ENCODE data around the gene ZG16B.

Gene ZG16B

DNA sequence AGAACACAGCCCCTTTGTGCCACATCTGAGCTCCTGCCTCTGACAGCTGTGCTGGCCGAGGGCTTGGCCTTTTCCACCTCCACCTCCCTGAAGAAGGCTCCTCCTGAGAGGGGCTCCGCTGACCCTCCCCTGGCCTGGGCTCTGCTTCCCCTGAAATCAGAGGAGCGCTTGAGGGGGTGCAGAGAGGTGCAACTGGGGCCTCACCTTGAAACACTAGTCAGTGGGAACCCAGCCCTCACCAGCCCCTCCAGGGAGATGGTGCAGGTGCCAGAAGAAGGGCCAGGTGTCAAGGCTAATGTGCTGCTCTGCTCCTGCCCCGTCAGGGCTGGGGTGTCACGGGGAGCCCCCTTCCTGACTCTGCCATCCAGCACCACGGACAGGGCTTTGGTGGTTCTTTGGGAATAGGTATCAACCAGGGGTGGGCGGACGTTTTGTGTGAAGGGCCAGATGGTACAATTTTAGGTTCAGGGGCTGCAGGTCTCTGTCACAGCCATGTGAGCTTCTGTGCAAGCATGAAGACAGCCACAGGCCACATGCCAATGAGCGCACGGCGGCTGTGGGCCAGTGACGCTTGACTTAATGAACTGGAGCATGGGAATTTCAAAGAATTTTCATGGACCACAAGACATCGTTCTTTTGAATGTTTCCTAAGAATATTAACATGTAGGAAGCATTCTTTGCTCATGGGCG, 2.1 kb upstream of the ZG16B start:
- Mint-ChIP-seq H3K27me3 (peaks cover 74% of the 10 kb centered on the region), H3K27ac (no peak overlapping the region), H3K36me3 (no peaks in the 10 kb centered on the region), H3K4me3 (no peak overlapping the region), H3K4me1 (no peaks in the 10 kb centered on the region), H3K9me3 (no peaks in the 10 kb centered on the region)
- no peak for ATAC-seq

DNA sequence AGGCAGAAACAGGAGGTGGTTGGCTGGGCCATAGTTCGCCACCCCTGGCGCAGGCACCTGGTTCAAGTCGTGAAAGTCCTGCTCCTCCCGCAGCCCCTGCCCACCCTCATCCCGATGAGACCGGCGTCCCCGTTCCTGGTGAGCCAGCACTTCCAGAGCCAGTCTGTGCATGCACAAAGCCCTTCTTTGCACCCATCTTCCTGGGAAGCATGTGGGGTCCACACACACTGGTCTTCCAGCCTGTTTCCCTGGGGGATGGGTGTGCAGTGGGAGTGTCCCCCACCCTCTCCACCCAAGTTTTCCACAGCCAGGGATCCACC, 1.6 kb upstream of the ZG16B start:
- Mint-ChIP-seq H3K27me3 (peaks cover 75% of the 10 kb centered on the region), H3K27ac (no peak overlapping the region), H3K9me3 (no peaks in the 10 kb centered on the region), H3K4me1 (no peaks in the 10 kb centered on the region), H3K4me3 (no peak overlapping the region), H3K36me3 (no peaks in the 10 kb centered on the region)
- no peak for ATAC-seq

GRCh38 chr16:2828876-2829430, 1.1 kb upstream of the ZG16B start:
- Mint-ChIP-seq H3K27ac (no peak overlapping the region), H3K9me3 (no peaks in the 10 kb centered on the region), H3K4me3 (no peak overlapping the region), H3K4me1 (no peaks in the 10 kb centered on the region), H3K27me3 (peaks cover 75% of the 10 kb centered on the region), H3K36me3 (no peaks in the 10 kb centered on the region)
- ATAC-seq, result no peak

DNA sequence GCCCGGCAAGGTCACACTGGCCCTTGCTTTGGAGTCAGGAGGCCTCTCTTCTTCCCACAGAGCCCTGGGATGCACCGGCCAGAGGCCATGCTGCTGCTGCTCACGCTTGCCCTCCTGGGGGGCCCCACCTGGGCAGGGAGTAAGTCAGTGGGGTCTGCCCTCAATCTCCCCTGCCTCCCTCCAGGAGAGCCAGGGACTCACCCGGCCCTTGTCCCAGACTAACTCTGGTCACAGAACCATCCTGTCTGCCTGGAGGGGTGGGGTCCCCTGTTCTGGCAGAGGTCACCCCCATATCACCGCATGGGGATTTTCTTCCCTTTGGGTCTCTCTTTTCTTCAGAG, 222 bp downstream of the ZG16B start:
- H3K4me3 Mint-ChIP-seq, result no peak overlapping the region

GRCh38 chr16:2831203-2831602, 1.1 kb downstream of the ZG16B start:
- no peak for ATAC-seq
- H3K36me3 Mint-ChIP-seq, result no peaks in the 10 kb centered on the region
- no peak overlapping the region for H3K4me3 Mint-ChIP-seq
- H3K27ac Mint-ChIP-seq, result no peak overlapping the region
- no peaks in the 10 kb centered on the region for H3K4me1 Mint-ChIP-seq
- H3K9me3 Mint-ChIP-seq, result no peaks in the 10 kb centered on the region
- peaks cover 83% of the 10 kb centered on the region for H3K27me3 Mint-ChIP-seq

More for the DNA sequence above, 222 bp downstream of the ZG16B start:
- H3K9me3 Mint-ChIP-seq, result no peaks in the 10 kb centered on the region
- H3K4me1 Mint-ChIP-seq, result no peaks in the 10 kb centered on the region
- no peak overlapping the region for H3K27ac Mint-ChIP-seq
- peaks cover 83% of the 10 kb centered on the region for H3K27me3 Mint-ChIP-seq
- ATAC-seq, result no peak
- no peaks in the 10 kb centered on the region for H3K36me3 Mint-ChIP-seq

- no peaks in the 10 kb centered on the region for H3K4me1 Mint-ChIP-seq
- H3K27ac Mint-ChIP-seq, result no peak overlapping the region
- ATAC-seq, result no peak
- H3K36me3 Mint-ChIP-seq, result no peaks in the 10 kb centered on the region
- no peaks in the 10 kb centered on the region for H3K9me3 Mint-ChIP-seq
- H3K4me3 Mint-ChIP-seq, result no peak overlapping the region
- H3K27me3 Mint-ChIP-seq, result peaks cover 88% of the 10 kb centered on the region
Observed at GRCh38 chr16:2833776-2834175, 3.7 kb downstream of the ZG16B start.

GRCh38 chr16:2834968-2835367, 4.9 kb downstream of the ZG16B start:
- Mint-ChIP-seq H3K27me3 (peaks cover 76% of the 10 kb centered on the region), H3K27ac (no peak overlapping the region), H3K36me3 (no peaks in the 10 kb centered on the region)

DNA sequence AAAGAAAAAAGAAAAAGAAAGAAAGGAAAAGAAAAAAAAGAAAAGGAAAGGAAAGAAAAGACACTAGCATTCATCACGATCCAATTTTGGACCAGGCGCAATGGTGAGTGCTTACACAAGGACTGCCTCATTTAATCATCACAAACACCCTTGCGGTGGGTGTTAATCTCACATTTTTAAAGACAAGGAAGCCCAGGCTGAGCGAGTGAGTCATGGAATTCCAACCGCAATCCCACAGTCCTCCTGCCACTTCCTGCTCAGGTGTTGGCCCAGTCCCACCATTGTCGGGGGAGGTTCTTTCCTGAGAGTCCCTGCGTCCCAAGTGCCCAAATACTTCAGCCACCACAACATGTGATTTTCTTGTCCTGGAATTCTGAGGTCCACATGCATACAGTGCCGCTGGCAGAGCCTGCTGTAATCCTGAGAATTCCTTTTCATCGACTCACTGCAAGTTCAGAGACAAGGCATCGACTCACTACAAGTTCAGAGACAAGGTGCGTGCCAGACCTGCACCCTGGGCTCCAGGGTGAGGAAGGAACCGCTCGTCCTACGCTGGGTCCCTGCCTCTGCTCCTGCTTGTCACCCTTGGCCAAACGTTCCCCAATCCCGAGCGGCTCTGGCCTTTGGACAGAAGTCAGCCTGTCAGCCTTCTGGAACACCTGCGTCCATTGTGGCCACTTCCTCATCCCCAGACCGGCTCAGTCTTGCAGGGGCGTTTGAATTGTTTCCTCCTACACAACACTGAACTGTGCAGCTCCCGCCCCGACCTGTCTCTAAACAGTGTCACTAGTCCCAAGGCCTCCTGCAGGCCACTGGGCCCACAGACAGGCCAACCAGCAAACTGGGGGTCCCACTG, 5.8 kb downstream of the ZG16B start:
- Mint-ChIP-seq H3K4me3 (no peak overlapping the region), H3K36me3 (no peaks in the 10 kb centered on the region), H3K27ac (no peak overlapping the region)

More at GRCh38 chr16:2834968-2835367, 4.9 kb downstream of the ZG16B start:
- no peak overlapping the region for H3K4me3 Mint-ChIP-seq
- no peak for ATAC-seq
- H3K4me1 Mint-ChIP-seq, result no peaks in the 10 kb centered on the region
- no peaks in the 10 kb centered on the region for H3K9me3 Mint-ChIP-seq

GRCh38 chr16:2836646-2837508, 6.8 kb downstream of the ZG16B start:
- ATAC-seq, result no peak
- Mint-ChIP-seq H3K4me1 (no peaks in the 10 kb centered on the region), H3K9me3 (no peaks in the 10 kb centered on the region)

More for the DNA sequence above, 5.8 kb downstream of the ZG16B start:
- Mint-ChIP-seq H3K9me3 (no peaks in the 10 kb centered on the region), H3K4me1 (no peaks in the 10 kb centered on the region), H3K27me3 (peaks cover 67% of the 10 kb centered on the region)
- no peak for ATAC-seq

DNA sequence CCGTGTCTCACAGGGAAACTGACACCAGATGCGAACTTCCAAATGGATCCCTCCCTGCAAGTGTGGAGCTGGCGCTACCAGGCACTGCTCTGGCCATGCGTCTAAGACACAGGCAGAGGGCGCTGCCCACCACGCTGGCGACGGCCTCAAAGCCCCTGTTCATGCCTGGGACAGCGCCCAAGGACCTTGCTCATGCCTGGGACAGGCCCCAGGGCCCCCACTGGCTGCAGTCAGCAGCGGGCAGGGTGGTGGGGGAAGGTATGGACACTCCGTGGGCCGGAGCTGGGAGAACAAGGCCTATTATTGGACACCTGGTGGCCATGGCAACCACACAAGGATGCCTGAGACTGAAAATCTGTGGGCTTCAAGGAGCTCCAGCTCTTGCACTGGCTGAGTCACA, 8.8 kb downstream of the ZG16B start:
- Mint-ChIP-seq H3K27me3 (peaks cover 46% of the 10 kb centered on the region), H3K4me3 (no peak overlapping the region), H3K4me1 (peaks cover 10% of the 10 kb centered on the region), H3K27ac (no peak overlapping the region), H3K36me3 (no peaks in the 10 kb centered on the region), H3K9me3 (no peaks in the 10 kb centered on the region)
- ATAC-seq, result peak; percentile 65

More at GRCh38 chr16:2836646-2837508, 6.8 kb downstream of the ZG16B start:
- Mint-ChIP-seq H3K27me3 (peaks cover 58% of the 10 kb centered on the region), H3K27ac (no peak overlapping the region), H3K36me3 (no peaks in the 10 kb centered on the region), H3K4me3 (no peak overlapping the region)

DNA sequence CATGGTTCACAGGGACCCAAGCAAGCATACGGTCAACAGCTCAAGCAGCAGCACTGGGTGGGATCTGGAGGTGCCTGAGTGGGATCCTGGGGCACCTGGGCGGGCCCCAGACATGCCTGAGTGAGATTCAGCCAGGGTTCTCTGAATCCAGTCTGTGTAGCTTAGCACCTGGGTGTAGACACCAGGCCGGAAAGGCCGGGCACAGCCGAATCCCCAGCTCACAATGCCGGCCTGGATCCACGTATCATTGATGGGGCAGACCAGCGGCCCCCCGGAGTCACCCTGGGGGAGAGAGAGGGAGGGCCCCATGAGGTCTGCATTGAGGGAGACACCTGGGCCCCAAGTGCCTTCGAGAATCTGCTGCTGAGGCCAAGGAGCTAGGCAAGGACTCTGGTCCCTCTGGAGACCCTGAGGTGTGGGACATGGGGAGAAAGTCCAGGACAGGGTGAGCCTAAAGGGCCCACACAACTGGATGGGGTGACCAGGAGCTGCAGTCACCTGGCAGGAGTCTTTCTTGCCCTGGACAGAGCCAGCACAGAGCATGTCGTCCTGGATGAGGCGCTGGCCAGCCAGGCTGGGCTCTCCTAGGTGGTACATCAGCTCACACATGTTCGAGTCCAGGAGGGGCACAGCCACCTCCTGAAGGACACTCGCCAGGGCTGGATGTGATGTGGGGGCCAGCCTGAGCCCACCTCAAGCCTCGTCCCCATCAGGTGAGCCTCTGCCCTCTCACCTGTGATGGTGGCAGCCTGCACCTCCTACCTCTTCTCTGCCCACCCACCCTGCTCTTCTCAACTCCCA, 9.7 kb downstream of the ZG16B start:
- peaks cover 10% of the 10 kb centered on the region for H3K4me1 Mint-ChIP-seq
- ATAC-seq, result no peak
- no peak overlapping the region for H3K27ac Mint-ChIP-seq
- no peak overlapping the region for H3K4me3 Mint-ChIP-seq
- H3K36me3 Mint-ChIP-seq, result no peaks in the 10 kb centered on the region
- H3K9me3 Mint-ChIP-seq, result no peaks in the 10 kb centered on the region
- peaks cover 39% of the 10 kb centered on the region for H3K27me3 Mint-ChIP-seq

- no peak overlapping the region for H3K4me3 Mint-ChIP-seq
- no peaks in the 10 kb centered on the region for H3K36me3 Mint-ChIP-seq
- no peak for ATAC-seq
- H3K4me1 Mint-ChIP-seq, result peaks cover 10% of the 10 kb centered on the region
- H3K9me3 Mint-ChIP-seq, result no peaks in the 10 kb centered on the region
- H3K27me3 Mint-ChIP-seq, result peaks cover 28% of the 10 kb centered on the region
- H3K27ac Mint-ChIP-seq, result no peak overlapping the region
Observed at GRCh38 chr16:2840914-2841313, 10.8 kb downstream of the ZG16B start.

DNA sequence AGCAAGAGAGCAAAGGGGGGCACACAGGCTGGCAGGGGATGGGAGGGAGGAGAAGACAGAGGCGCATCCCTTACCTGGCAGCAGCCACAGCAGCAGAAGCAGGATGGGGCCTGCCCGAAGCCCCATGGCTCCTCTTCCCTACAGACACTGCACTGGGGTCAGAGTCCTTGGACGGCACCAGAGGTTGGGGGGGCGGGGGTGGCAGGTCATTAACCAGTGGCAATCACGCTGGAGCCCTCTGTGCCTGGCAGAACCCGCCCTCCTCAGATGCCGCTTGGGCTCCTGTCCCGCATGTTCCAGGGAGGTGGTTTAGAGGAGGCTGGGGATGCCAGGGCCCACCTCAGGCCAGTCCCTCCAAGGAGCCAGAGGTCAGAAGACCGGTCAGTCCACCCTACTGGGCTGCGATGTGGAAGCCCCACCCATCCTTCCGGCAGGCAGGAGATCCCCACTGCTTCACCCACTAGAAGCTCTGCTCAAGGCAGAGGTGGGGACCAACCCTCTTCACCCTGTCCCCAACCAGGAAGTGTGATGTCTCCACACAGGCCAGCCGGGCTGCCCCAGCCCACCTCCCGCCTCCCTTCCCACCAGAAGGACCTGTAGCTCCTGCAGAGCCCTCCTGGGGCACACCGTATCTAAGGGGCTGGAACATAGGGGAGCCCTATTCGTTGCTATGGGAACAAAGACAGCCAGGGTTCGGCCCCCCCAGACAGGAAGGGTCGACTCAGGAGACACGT, 11.7 kb downstream of the ZG16B start:
- no peaks in the 10 kb centered on the region for H3K9me3 Mint-ChIP-seq
- peaks cover 10% of the 10 kb centered on the region for H3K4me1 Mint-ChIP-seq
- peak overlapping the region; percentile 45 for H3K27ac Mint-ChIP-seq
- H3K36me3 Mint-ChIP-seq, result no peaks in the 10 kb centered on the region
- no peak for ATAC-seq
- peaks cover 27% of the 10 kb centered on the region for H3K27me3 Mint-ChIP-seq
- peak overlapping the region; percentile 63 for H3K4me3 Mint-ChIP-seq

All from stimulated activated memory B cell treated with anti-CD40 and anti-IgM and Interleukin-4, amounts not matched to agents 10 μg/mL and 1 μg/mL and 100 μg/mL, for 72 hours (primary cell).